HEK293T (cell line): ENCODE results near the gene HSPD1.

Source experiments
- ELF4 ChIP-seq: fragments of 450-650 bp; IDR thresholded peaks from 2 replicates; pipeline ENCODE4 v1.6.1; 2017; ENCODE audit warnings: antibody characterized with exemption
- PKNOX1 ChIP-seq: fragments of 450-650 bp; IDR thresholded peaks from 2 replicates; pipeline ENCODE4 v1.6.1; 2016
- ZNF384 ChIP-seq: fragments of 450-650 bp; IDR thresholded peaks from 2 replicates; pipeline ENCODE4 v1.6.1; 2016

- TF ChIP-seq ELF4, result no peak
- TF ChIP-seq PKNOX1, result no peak
- TF ChIP-seq ZNF384, result no peak
Measured at GRCh38 chr2:197506658-197507057, 7.0 kb upstream of the HSPD1 start.
